NCI-H1694 (cell line): ENCODE results near the gene GOLGA3.

Experiments
- DNase-seq: peaks from one replicate; lab custom pipeline; 2025; lab: John Stamatoyannopoulos, UW

GOLGA3 gene

DNA sequence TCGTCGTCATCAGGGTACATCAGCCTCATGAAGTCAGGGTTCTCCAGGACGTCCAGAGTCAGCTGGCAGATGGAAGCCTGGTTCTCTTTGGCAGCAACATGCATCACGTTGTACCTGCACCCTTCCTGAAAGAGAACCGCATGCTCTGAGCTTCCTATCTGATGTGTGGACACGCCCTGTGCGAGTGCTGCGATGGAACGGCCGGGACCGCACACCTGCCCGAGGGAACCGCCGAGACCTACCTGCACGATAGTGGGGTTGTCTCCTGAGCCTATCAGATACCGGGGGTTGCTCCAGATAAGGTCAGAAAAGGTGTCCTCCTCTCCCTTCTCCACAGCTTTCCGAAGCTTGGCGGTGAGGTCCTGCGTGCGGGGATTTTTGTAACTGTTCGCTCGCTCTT lies 80.8 kb downstream of the GOLGA3 start:
- no peak for DNase-seq

DNA sequence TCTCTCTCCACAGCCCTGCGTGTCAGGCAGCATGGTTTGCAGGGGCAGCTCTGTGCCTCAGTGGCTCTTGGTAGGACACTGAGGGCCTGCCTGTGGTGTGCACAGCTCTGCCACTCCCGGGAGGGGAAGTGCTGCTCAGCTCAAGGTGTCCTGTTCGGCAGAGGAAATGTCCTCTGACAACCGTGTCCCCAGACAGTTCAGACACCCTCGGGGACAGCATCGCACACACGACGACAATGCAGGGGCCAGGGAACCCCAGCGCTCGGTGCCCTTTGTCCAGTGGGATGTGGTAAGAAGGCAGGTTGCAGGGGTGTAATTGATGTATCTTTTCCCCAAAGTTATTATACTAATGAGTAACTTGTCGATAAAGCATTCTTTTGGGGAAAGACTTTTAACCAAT lies 81.3 kb downstream of the GOLGA3 start:
- no peak for DNase-seq

GRCh38 chr12:132746613-132747012 lies 82.1 kb downstream of the GOLGA3 start:
- no peak for DNase-seq

GRCh38 chr12:132743831-132744230 lies 84.8 kb downstream of the GOLGA3 start:
- DNase-seq: no peak

GRCh38 chr12:132741620-132742019 lies 87.0 kb downstream of the GOLGA3 start:
- DNase-seq: no peak

DNA sequence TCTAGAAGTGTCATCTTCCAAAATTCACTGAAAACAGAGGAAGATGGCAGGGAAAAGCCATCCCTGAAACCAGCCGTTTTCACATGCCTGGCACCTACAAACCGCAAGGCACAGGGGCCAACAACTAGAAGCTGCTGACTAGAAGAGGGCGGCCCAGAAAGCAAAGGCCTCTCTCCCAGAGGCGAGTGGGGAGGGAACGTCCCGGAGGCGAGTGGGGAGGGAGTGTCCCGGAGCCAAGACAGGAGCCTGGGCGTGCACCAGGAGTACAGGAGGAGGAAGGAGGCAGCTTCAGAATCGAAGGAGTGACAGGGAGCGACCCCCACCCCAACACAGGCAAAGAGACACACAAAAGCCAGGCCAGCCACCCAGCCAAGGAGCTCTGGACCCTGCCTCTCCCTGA lies 88.0 kb downstream of the GOLGA3 start:
- no peak for DNase-seq

GRCh38 chr12:132740313-132740646 lies 88.4 kb downstream of the GOLGA3 start:
- DNase-seq: no peak

DNA sequence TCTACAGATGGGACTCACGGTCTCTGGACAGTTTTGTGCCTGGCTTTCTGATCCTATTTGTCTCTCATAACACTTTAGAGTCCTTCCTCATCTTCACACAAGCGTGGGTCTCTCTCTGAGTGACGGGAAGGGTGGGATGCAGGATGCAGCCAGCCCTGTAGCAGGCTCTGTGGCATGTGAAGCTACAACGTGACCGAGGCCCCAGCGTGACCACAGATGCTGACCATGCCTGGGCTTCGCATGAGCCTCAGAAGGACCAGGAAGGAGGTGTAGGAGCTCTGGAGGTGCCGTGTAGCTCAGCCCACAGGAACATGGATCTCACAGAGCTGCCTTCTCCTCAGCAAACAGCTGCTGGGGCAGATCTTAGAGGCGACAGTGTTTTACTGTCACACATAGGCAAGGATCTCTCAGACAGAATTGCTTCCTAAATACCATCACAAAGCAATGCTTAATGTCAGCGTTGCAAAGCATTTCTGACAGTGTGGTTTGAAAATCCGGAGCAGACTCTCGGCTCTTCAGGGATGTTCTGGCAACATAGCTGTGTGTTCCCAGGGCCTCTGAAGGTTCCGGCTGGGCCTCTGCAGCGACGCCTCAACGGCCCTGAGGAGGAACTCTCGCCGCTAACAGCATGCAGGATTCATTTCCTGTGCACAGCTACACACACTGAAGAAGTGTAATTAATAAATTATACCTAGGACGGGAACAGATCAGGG lies 88.9 kb downstream of the GOLGA3 start:
- no peak for DNase-seq

- no peak for DNase-seq
Measured at GRCh38 chr12:132736913-132737312, 91.8 kb downstream of the GOLGA3 start.

- DNase-seq: no peak
Measured at GRCh38 chr12:132736378-132736777, 92.3 kb downstream of the GOLGA3 start.

DNA sequence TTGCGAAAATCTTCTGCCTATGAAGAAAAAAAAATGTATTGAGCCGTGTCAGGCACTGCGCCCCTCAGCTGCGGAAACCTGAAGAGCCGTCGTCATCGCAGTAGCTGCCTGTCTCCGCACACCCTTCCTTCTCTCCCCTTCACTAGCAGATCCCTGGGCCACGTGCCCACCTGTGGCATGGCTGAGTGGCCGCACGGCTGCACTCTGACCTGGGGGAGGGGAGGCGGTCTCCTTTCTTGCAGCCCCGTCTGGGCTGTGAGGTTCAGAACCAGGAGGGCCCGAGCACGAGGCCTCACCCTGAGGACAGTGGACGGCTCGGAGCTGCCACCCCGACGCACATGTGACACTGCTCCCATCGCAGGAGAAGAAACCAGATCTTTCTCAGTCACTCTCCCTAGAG lies 93.2 kb downstream of the GOLGA3 start:
- no peak for DNase-seq

- DNase-seq: no peak
Measured at GRCh38 chr12:132734206-132734605, 94.5 kb downstream of the GOLGA3 start.

- DNase-seq: no peak
Measured at GRCh38 chr12:132731574-132731973, 97.1 kb downstream of the GOLGA3 start.

GRCh38 chr12:132730353-132730752 lies 98.3 kb downstream of the GOLGA3 start:
- no peak for DNase-seq

- DNase-seq: peak; percentile 44
Measured at GRCh38 chr12:132729541-132730320, 98.9 kb downstream of the GOLGA3 start.

GRCh38 chr12:132728502-132728901 lies 100.2 kb downstream of the GOLGA3 start:
- DNase-seq: no peak

DNA sequence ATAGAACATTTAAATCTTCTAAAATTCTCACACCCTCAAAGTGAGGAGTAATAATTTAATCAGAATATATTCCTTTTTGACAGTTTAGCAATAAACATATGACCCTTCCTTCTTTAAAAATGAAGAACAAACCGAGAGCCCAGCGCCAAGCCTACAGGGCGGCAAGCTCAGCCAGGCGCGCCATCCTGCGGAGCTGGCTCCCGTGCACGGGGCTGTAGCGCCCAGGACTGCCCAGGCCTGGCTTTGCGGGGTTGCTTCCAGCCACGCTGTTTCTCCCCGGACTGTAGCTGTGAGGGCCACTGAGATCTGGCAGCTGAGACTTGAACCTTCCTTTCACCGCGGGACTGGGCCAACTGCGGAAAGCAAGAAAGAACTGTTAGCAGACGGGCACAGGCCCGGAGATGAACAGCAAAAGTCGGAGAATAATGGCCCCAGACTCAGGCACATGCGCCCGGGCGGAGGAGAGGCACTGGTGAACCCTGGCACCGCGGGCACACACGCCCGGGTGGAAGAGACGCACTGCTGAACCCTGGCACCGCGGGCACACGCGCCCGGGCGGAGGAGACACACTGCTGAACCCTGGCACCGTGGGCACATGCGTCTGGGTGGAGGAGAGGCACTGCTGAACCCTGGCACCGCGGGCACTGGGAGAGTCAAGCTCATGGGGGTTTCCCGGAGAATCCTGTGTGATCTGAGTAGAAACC lies 101.4 kb downstream of the GOLGA3 start:
- no peak for DNase-seq

- no peak for DNase-seq
Measured at GRCh38 chr12:132726386-132726785, 102.3 kb downstream of the GOLGA3 start.

GRCh38 chr12:132724506-132725241 lies 104.0 kb downstream of the GOLGA3 start:
- DNase-seq: peak; percentile 45

DNA sequence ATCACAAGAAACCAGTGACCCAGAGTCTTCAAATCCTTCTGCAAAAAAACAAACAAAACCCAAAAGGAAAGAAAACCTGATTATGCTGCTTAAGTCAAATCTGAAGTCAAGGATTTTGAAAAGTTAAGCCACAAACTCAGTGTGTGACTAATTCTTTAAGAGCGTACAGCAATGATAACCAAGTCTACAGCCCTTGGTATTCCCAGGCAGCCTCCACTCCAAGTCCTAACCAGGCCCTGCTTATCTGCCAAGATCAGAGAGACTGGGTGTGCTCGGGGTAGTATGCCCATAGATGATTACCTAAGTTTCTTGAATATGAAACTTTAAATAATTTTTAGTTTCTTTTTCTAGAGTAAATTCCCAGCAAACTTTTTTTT lies 104.9 kb downstream of the GOLGA3 start:
- DNase-seq: no peak

- no peak for DNase-seq
Measured at GRCh38 chr12:132723015-132723763, 105.5 kb downstream of the GOLGA3 start.
